NCI-H2227 (cell line): Measurements from ENCODE around the gene TMEM161A.
"Not testable (repeated sequence)": the region's sequence is repeated elsewhere in the genome, so short reads cannot be mapped to it uniquely, and the experiment has no call there.

Experiments
- DNase-seq: peaks from one replicate; lab custom pipeline; 2025; ENCODE audit not compliant: unreplicated experiment; lab: John Stamatoyannopoulos, UW

The TMEM161A gene

DNA sequence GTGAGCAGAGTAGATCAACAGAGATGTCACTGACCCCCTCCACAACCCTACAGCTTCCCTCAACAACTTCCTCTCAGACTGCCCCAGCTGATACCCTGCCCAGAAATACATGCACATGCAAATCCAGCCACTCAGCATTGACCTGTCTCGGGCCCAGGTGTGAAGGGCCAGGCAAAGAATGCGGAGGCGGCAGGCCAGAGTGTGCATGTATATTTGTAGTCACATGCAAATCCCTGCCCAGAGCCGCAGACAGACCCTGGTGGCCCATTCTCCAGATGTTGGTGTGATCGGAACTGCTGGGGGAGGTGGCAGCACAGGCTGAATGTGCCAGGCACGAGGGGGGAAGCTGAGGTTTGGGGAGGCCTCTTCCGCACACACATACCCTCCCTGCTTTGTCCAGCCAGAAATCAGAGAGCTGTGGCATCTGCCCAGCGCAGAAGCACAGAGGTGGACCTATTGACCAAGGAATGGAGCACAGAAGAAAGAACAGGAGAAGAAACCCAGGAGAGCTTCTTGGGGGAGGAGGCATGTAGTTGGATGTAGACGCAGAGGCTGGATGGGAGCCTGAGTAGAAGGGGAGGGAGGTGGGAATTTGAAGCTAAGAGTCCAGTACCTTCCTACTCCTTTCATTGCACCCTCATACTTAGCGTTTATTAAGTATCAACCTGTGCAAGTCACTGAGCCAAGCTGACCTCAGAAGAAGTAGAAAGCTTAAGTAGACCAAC lies 17.4 kb upstream of the TMEM161A start:
- DNase-seq, result no peak

DNA sequence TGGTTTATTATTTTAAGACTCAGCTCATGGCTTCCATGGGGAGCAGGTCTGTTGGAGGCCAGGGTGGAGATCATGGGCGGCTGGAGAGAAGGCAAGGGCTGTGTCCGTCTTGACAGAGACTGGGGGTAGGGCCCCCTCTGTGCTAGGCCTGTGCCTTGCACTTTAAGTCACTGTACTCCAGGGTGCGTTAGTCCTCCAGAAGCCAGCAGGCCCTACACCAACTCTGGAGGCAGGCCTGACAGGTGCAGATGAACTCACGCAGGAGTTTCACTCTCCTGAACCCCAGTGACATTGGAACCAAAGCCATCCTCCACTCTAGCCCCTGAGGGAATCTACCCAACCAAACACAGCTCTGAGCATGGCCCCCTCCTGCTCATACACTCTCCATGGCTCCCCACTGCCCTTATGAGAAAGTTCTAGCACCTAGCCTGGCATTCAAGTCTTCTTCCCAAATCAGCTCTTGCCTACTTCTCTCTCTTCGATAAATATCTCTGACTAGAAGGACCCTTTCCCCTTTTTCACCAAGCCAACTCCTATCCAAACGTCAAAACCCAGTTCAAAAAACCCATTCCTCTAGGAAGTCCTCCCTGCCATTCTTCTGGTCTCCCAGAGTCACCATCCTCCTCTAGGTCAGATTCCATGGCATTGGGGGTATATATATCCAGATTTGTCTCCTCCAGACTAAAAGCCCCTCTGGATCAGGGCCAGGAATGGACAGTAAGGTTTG lies 16.7 kb upstream of the TMEM161A start:
- no peak for DNase-seq

GRCh38 chr19:19152668-19153384 lies 14.5 kb upstream of the TMEM161A start:
- DNase-seq, result no peak

GRCh38 chr19:19151418-19151817 lies 13.1 kb upstream of the TMEM161A start:
- DNase-seq, result no peak

DNA sequence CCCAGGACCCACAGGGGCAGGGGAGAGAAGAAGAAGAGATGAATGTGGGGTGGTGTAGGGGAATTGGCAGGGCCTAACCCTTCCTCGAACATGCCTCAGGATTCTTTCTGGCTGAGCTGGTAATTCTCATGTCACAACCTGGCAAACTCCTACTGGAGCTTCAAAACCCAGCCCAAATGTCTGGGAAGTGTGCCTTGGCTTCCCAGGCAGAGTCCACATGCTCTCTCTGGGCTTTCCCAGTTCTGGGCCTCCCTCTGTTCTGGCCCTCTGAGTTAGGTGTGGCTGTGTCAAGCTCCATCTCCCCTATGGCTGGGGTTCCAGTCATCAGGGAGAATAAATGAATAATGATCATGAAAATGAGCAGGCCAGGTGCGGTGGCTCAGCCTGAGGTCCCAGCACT lies 11.2 kb upstream of the TMEM161A start:
- no peak for DNase-seq

- not testable (repeated sequence) for DNase-seq
Observed at GRCh38 chr19:19148504-19148903, 10.2 kb upstream of the TMEM161A start.

DNA sequence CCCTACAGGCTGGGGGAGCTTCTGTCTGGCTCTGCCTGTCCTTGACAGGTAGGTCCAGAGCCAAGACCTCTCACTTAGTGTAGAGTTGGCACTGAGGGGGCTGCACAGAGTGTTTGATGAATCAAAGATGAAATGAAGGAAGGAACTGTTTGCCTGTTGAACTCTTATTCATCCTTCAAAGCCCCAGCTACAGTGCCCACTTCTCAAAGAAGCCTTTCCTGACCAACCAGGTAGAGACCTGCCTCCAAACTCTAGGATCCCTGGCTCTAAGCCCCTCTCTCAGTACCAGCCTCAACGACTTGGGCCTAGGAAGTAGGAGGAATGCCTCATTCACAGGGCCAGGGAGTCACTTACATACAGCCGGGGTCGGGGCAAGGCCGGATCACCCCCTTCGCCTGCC lies 9.1 kb upstream of the TMEM161A start:
- DNase-seq, result no peak

- no peak for DNase-seq
Observed at GRCh38 chr19:19146865-19147264, 8.6 kb upstream of the TMEM161A start.

DNA sequence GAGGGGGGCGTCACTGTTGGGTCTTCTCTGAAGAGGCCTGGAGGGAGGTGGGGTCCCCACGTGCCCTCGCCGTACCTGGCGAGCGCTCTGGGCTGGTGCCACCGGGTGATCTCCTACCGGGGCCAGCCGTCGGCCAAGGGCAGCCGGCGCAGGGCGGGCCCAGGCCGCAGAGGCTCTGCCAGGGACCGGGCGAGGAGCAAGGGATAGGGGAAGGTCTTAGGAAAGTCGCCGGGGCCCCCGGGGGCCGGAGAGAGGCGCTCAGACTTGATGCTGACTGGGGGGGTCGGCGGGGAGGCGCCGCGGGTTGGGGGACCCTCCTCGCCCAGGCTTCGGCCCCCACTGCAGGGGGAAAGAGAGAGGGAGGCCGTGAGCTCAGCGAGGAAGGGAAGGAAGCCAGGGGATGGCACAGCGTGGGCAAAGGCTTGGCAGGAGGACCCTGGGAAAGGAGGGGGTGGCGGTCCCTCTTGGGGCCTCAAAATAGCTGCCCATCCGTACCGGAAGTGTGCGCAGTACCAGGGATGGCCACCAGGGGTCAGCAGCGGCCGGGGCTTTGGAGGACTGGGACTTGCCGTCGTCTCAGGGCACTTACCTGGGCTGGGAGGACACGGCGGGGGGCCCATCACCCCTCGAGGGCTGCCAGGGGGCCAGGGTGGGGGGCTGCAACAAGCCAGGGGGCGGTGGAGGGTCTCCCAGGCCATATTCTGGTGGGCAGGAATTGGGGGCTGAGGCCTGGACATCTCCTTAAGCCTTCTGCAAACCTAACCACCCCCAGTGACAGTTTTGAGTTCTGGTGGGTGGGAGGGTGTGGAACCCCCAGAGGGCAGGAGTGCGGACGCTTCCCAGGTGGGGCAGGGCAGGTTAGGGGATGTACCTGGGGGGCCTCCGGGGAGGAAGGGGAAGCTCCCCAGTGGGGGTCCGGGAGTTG lies 7.7 kb upstream of the TMEM161A start:
- peak; percentile 72 for DNase-seq

DNA sequence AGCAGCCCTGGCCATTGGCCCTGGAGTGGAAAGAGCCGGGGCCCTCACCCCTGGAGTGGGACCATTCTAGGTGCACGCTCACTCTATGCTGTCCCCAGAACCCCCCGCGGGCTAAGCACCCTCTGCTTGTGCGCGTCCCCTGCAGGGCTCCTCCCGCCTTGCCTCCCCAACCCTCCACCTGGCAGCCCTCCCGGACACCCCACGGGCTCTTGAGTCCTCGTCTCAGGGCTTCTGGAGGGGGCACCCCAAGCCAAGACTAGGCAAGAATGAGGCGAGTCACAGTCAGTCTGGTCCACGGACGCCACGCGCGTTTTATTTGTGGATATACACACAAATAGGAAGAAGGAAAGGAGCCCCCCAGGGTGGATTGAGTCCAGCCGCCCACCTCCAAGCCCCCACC lies 7.0 kb upstream of the TMEM161A start:
- no peak for DNase-seq

- no peak for DNase-seq
Observed at GRCh38 chr19:19142347-19142746, 4.1 kb upstream of the TMEM161A start.

DNA sequence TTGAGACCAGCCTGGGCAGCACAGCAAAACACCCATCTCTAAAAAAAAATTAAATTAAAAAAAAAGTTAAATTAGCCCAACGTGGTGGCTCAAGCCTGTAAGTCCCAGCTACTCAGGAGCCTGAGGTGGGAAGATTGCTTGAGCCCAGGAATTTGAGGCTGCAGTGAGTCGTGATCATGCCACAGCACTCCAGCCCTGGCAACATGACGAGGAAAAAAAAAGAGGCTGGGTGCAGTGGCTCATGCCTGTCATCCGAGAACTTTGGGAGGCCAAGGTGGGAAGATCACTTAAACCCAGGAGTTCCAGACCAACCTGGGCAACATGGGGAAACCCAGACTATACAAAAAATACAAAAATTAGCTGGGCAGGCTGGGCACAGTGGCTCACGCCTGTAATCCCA lies 2.2 kb upstream of the TMEM161A start:
- no peak for DNase-seq

- no peak for DNase-seq
Observed at GRCh38 chr19:19139876-19140229, 1.6 kb upstream of the TMEM161A start.

GRCh38 chr19:19137556-19138108 lies 646 bp downstream of the TMEM161A start:
- peak; percentile 6 for DNase-seq

- DNase-seq, result not testable (repeated sequence)
Observed at GRCh38 chr19:19135713-19136112, 2.6 kb downstream of the TMEM161A start.

GRCh38 chr19:19134687-19135158 lies 3.6 kb downstream of the TMEM161A start:
- no peak for DNase-seq

- no peak for DNase-seq
Observed at GRCh38 chr19:19133985-19134384, 4.3 kb downstream of the TMEM161A start.

DNA sequence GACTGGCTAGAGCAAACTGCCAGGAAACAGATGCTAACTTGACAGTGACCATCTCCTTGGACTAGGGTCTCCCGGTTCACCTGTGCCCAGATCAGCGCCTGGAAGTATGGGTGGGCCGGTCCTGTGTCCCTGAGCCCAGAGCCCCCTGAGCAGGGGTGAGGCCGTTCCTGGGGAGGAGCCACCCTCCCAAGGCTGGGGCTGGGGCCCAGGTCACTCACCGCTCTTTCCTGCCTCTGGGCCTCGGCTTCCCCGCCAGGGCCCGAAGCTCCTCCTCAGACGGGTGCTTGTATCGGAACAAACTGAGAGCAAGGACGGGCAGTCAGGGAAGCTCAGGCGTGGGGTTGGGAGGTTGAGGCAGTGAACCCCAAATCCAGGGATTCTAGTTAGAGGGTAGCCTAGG lies 5.4 kb downstream of the TMEM161A start:
- no peak for DNase-seq

GRCh38 chr19:19131989-19132388 lies 6.3 kb downstream of the TMEM161A start:
- DNase-seq, result no peak

DNA sequence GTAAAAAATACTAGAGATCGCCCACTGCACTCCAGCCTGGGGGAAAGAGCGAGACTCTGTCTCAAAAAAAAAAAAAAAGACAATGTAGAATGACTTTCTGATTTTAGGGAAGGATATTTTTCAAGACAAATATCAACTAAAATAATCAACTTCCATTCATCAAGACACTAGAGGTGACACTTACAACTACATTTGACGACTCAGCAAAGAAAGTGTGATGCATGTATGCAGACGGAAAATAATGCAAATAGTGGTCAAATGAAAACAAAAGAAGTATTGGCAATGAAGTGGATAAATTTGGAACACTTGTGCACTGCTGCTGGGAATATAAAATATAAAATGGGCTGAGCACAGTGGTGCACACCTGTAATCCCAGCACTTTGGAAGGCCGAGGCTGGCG lies 12.2 kb downstream of the TMEM161A start:
- no peak for DNase-seq

DNA sequence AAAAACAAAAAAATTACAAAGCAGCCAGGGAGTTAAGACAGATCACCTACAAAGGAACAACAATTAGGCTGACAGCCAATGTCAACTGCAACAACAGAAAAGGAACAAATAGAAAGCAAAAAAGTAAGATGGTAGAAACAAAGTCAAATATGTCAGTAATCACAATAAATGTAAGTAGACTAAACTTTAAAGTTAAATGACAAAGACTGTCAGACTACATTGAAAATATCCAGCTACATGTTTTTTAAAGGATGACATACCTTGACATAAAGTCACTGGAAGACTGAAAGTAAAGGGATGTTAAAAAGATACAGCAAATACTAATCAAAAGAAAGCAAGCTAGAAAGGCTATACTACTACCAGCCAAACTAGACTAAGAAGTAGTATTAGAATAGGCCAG lies 14.9 kb downstream of the TMEM161A start:
- DNase-seq, result no peak
